LoVo (cell line): ENCODE results near the gene LRRN4.
A peak's percentile ranks its signal among the peaks of the same experiment; 100 is the strongest.

Source experiments
- DNase-seq: peaks from one replicate; pipeline ENCODE4 v3.0.0-alpha.2; 2016; ENCODE audit warnings: low spot score

Gene LRRN4

GRCh38 chr20:6030453-6031080, 23.3 kb downstream of the LRRN4 start:
- DNase-seq, result no peak

- DNase-seq, result no peak
These were observed 24.3 kb downstream of the LRRN4 start for GRCh38 chr20:6029538-6029937.

GRCh38 chr20:6028818-6029217, 25.0 kb downstream of the LRRN4 start:
- DNase-seq, result no peak

- DNase-seq, result no peak
These were observed 27.8 kb downstream of the LRRN4 start for GRCh38 chr20:6026051-6026450.

- no peak for DNase-seq
These were observed 29.1 kb downstream of the LRRN4 start for GRCh38 chr20:6024768-6025167.

- DNase-seq, result no peak
These were observed 36.0 kb downstream of the LRRN4 start for GRCh38 chr20:6017880-6018279.

GRCh38 chr20:6017467-6017866, 36.4 kb downstream of the LRRN4 start:
- DNase-seq, result no peak

- no peak for DNase-seq
These were observed 38.9 kb downstream of the LRRN4 start for GRCh38 chr20:6014957-6015356.

GRCh38 chr20:6014017-6014416, 39.8 kb downstream of the LRRN4 start:
- no peak for DNase-seq

GRCh38 chr20:6012179-6012578, 41.7 kb downstream of the LRRN4 start:
- no peak for DNase-seq

GRCh38 chr20:6008254-6008653, 45.6 kb downstream of the LRRN4 start:
- peak; percentile 41 for DNase-seq

- no peak for DNase-seq
These were observed 46.2 kb downstream of the LRRN4 start for GRCh38 chr20:6007529-6008103.

- no peak for DNase-seq
These were observed 46.7 kb downstream of the LRRN4 start for GRCh38 chr20:6007094-6007528.

- DNase-seq, result no peak
These were observed 47.3 kb downstream of the LRRN4 start for GRCh38 chr20:6006603-6006949.

GRCh38 chr20:6000871-6001270, 53.0 kb downstream of the LRRN4 start:
- no peak for DNase-seq

GRCh38 chr20:5999783-6000182, 54.1 kb downstream of the LRRN4 start:
- DNase-seq, result no peak

- peak; percentile 23 for DNase-seq
These were observed 57.1 kb downstream of the LRRN4 start for GRCh38 chr20:5996765-5997164.

GRCh38 chr20:5991623-5992441, 62.0 kb downstream of the LRRN4 start:
- DNase-seq, result peak; percentile 54

- no peak for DNase-seq
These were observed 62.9 kb downstream of the LRRN4 start for GRCh38 chr20:5990946-5991345.
